CD4-positive, alpha-beta T cell (primary cell): Measurements from ENCODE around the gene ACLY. TPM values are rescaled to one million over a fixed set of nuclear protein-coding genes. Genes with fewer than 3 reads are reported as not detected.

Experiments
- ATAC-seq: fragments of 200-7000 bp; cut with Tn5 transposase; one replicate; pipeline ENCODE4 v1.10.0; 2022; ENCODE audit warnings: mild to moderate bottlenecking; ENCODE audit not compliant: poor library complexity
- CTCF ChIA-PET: fragments of 350-600 bp; sonication (Branson Sonifier 250); formaldehyde crosslinking; loops from one replicate; lab custom pipeline; 2021; ENCODE audit warnings: antibody characterized with exemption, inconsistent platforms; lab: Charles Lee
- POLR2A ChIA-PET: fragments of 350-600 bp; sonication (Branson Sonifier 250); formaldehyde crosslinking; loops from one replicate; lab custom pipeline; 2021; ENCODE audit warnings: antibody characterized with exemption, inconsistent platforms; lab: Charles Lee
- DNase-seq, 14 experiments: peaks; one replicate each; pipeline ENCODE4 v3.0.0-alpha.2; 2013 to 2020; ENCODE audit warnings: mixed read lengths in 2 of 14
- H3K27ac ChIP-seq, 2 donors: one replicate each; pipeline versions ENCODE4 v1.5.1 to v1.7.0; 2013; ENCODE audit warnings: low read length in 2 of 2, low read depth in 1 of 2, mild to moderate bottlenecking in 1 of 2
- H3K27me3 ChIP-seq, 2 experiments: 1 replicate in 1 of 2; 2 replicates in 1 of 2; pipeline versions ENCODE4 v1.6.1 to v1.7.0; 2013; ENCODE audit warnings: low read length in 2 of 2, control low read depth in 1 of 2, mild to moderate bottlenecking in 1 of 2, moderate library complexity in 1 of 2; ENCODE audit not compliant: insufficient read depth in 2 of 2, control insufficient read depth in 1 of 2
- H3K36me3 ChIP-seq: one replicate; pipeline ENCODE4 v1.6.1; 2013; ENCODE audit warnings: low read length, control low read depth; ENCODE audit not compliant: insufficient read depth
- H3K4me1 ChIP-seq: one replicate; pipeline ENCODE4 v1.6.1; 2013; ENCODE audit warnings: low read length, control low read depth; ENCODE audit not compliant: insufficient read depth
- H3K4me3 ChIP-seq: one replicate; pipeline ENCODE4 v1.5.1; 2013; ENCODE audit warnings: mild to moderate bottlenecking, low read length, moderate library complexity
- H3K9me3 ChIP-seq, 2 experiments: 1 replicate in 1 of 2; 2 replicates in 1 of 2; pipeline versions ENCODE4 v1.6.1 to v1.7.0; 2013; ENCODE audit warnings: low read length in 2 of 2, mild to moderate bottlenecking in 2 of 2, control low read depth in 1 of 2, moderate library complexity in 1 of 2; ENCODE audit not compliant: control insufficient read depth in 1 of 2, insufficient read depth in 1 of 2
- H3K27ac Mint-ChIP-seq: one replicate; pipeline ENCODE4 v1.8.0; 2020; ENCODE audit warnings: mixed read lengths
- H3K27me3 Mint-ChIP-seq: one replicate; pipeline ENCODE4 v1.8.0; 2021; ENCODE audit warnings: mixed read lengths
- H3K36me3 Mint-ChIP-seq: one replicate; pipeline ENCODE4 v1.8.0; 2021; ENCODE audit warnings: low read depth, mixed read lengths
- H3K4me1 Mint-ChIP-seq: one replicate; pipeline ENCODE4 v1.8.0; 2021; ENCODE audit warnings: low read depth, mixed read lengths
- H3K4me3 Mint-ChIP-seq: one replicate; pipeline ENCODE4 v1.8.0; 2020; ENCODE audit warnings: mild to moderate bottlenecking, mixed read lengths
- H3K9me3 Mint-ChIP-seq: one replicate; pipeline ENCODE4 v1.8.0; 2020; ENCODE audit warnings: mixed read lengths
- CTCF ChIP-seq: fragments of 200-600 bp; IDR thresholded peaks from one replicate; pipeline ENCODE4 v1.8.0; 2022; ENCODE audit warnings: antibody characterized with exemption, mild to moderate bottlenecking
- intact Hi-C, 2 experiments: fragments of 100-400 bp; cut with DNase I in 1 of 2; cut with micrococcal nuclease in 1 of 2; formaldehyde crosslinking; loops; one replicate each; pipeline versions ENCODE4 v1.15.1 to v1.9.0; 2023 to 2025; cut with DNase I, micrococcal nuclease
- total RNA-seq, 174 experiments: library from RNA in 2 of 174; stranded (reverse) in 2 of 174; gene quantifications; one replicate each; pipeline ENCODE4 v1.2.3 and lab custom pipeline; 2021 to 2026

Gene ACLY
- total RNA-seq, 2 experiments from 2014 or later = 25.9 to 28.3 TPM

GRCh38 chr17:41944943-41945342 is 26.2 kb upstream of the ACLY start:
- Mint-ChIP-seq H3K4me1 (no peaks in the 10 kb centered on the region), H3K9me3 (no peaks in the 10 kb centered on the region), H3K4me3 (no peak overlapping the region), H3K27me3 (no peaks in the 10 kb centered on the region), H3K36me3 (no peaks in the 10 kb centered on the region), H3K27ac (no peak overlapping the region)
- intact Hi-C loops = no loop called here
- ATAC-seq (no peak), DNase-seq (no peak)
- Histone ChIP-seq H3K4me1 (no peaks in the 10 kb centered on the region), H3K27me3 (no peaks in the 10 kb centered on the region), H3K4me3 (no peak overlapping the region), H3K36me3 (no peaks in the 10 kb centered on the region), H3K27ac (no peak overlapping the region), H3K9me3 (no peaks in the 10 kb centered on the region)
- TF ChIP-seq CTCF = no peak
- POLR2A ChIA-PET = no interaction called here
- CTCF ChIA-PET = no interaction called here

- Histone ChIP-seq H3K9me3 (no peaks in the 10 kb centered on the region), H3K4me1 (no peaks in the 10 kb centered on the region), H3K36me3 (no peaks in the 10 kb centered on the region), H3K27ac (no peak overlapping the region), H3K4me3 (no peak overlapping the region), H3K27me3 (no peaks in the 10 kb centered on the region)
- H3K27ac Mint-ChIP-seq = no peak overlapping the region
- H3K27me3 Mint-ChIP-seq = no peaks in the 10 kb centered on the region
- H3K4me3 Mint-ChIP-seq = no peak overlapping the region
- no peak for DNase-seq
- intact Hi-C loops = no loop called here
- H3K36me3 Mint-ChIP-seq = no peaks in the 10 kb centered on the region
- no peaks in the 10 kb centered on the region for H3K4me1 Mint-ChIP-seq
- H3K9me3 Mint-ChIP-seq = no peaks in the 10 kb centered on the region
- ATAC-seq = no peak
- ChIA-PET CTCF (no interaction called here), POLR2A (no interaction called here)
- no peak for TF ChIP-seq CTCF
These were observed 24.7 kb upstream of the ACLY start for GRCh38 chr17:41943492-41943891.

GRCh38 chr17:41942626-41943373 is 24.0 kb upstream of the ACLY start:
- intact Hi-C loops = no loop called here
- Mint-ChIP-seq H3K36me3 (no peaks in the 10 kb centered on the region), H3K4me1 (no peaks in the 10 kb centered on the region), H3K27me3 (no peaks in the 10 kb centered on the region), H3K4me3 (no peak overlapping the region), H3K9me3 (no peaks in the 10 kb centered on the region), H3K27ac (no peak overlapping the region)
- no peaks in the 10 kb centered on the region for H3K4me1 ChIP-seq
- TF ChIP-seq CTCF = no peak
- no peaks in the 10 kb centered on the region for H3K27me3 ChIP-seq
- H3K4me3 ChIP-seq = no peak overlapping the region
- no peak overlapping the region for H3K27ac ChIP-seq
- ChIA-PET CTCF (no interaction called here), POLR2A (no interaction called here)
- no peaks in the 10 kb centered on the region for H3K36me3 ChIP-seq
- ATAC-seq (no peak), DNase-seq (no peak)
- H3K9me3 ChIP-seq = no peaks in the 10 kb centered on the region
